A673 (cell line): ENCODE measurements around the gene CALML4. TPM values are rescaled to one million over a fixed set of nuclear protein-coding genes. Genes with fewer than 3 reads are reported as not detected.

ENCODE experiments used
- BruUV-seq: library from RNA; stranded (reverse); fragments of 400-500 nt; replicated peaks from 2 replicates; lab custom pipeline; 2021; lab: Mats Ljungman, UMichigan
- CTCF ChIA-PET: fragments of 300-600 bp; sonication (Branson Sonifier 250); formaldehyde crosslinking; loops from one replicate; lab custom pipeline; 2022; ENCODE audit warnings: antibody characterized with exemption; lab: Charles Lee
- POLR2A ChIA-PET: fragments of 300-600 bp; sonication (Branson Sonifier 250); formaldehyde crosslinking; loops from one replicate; lab custom pipeline; 2022; ENCODE audit warnings: antibody characterized with exemption; ENCODE audit not compliant: low non-redundant PET; lab: Charles Lee
- DNase-seq: peaks from one replicate; pipeline ENCODE4 v3.0.0-alpha.2; 2015; ENCODE audit warnings: low spot score
- H3K27ac ChIP-seq: fragments of 200-600 bp; sonication (generic); 2 replicates; pipeline ENCODE4 v1.5.1; 2016; ENCODE audit warnings: mixed run types, low read depth, mild to moderate bottlenecking, mixed read lengths, antibody characterized with exemption, low read length; ENCODE audit not compliant: poor library complexity, severe bottlenecking
- H3K27me3 ChIP-seq: fragments of 200-600 bp; sonication (generic); replicated peaks from 2 replicates; pipeline ENCODE4 v1.6.1; 2017; ENCODE audit warnings: mixed run types, low read depth, mild to moderate bottlenecking, mixed read lengths, antibody characterized with exemption, low read length; ENCODE audit not compliant: insufficient read depth, poor library complexity
- H3K36me3 ChIP-seq: fragments of 200-600 bp; sonication (generic); 2 replicates; pipeline ENCODE4 v1.6.1; 2016; ENCODE audit warnings: mixed run types, mild to moderate bottlenecking, mixed read lengths, antibody characterized with exemption, low read length; ENCODE audit not compliant: insufficient read depth, poor library complexity, severe bottlenecking
- H3K4me1 ChIP-seq: fragments of 200-600 bp; sonication (generic); 2 replicates; pipeline ENCODE4 v1.6.1; 2017; ENCODE audit warnings: mixed run types, mild to moderate bottlenecking, mixed read lengths, antibody characterized with exemption, low read length; ENCODE audit not compliant: insufficient read depth, poor library complexity, severe bottlenecking
- H3K4me3 ChIP-seq: fragments of 200-600 bp; sonication (generic); 2 replicates; pipeline ENCODE4 v1.5.1; 2016; ENCODE audit warnings: low read depth, mixed run types, mild to moderate bottlenecking, mixed read lengths, low read length; ENCODE audit not compliant: poor library complexity, severe bottlenecking
- H3K9me3 ChIP-seq: fragments of 200-600 bp; sonication (generic); 2 replicates; pipeline ENCODE4 v1.6.1; 2016; ENCODE audit warnings: mixed run types, low read depth, mild to moderate bottlenecking, mixed read lengths, antibody characterized with exemption, low read length; ENCODE audit not compliant: poor library complexity, severe bottlenecking
- EZH2 ChIP-seq: fragments of 200-600 bp; sonication (generic); IDR thresholded peaks from 2 replicates; pipeline ENCODE4 v1.6.1; 2017; ENCODE audit warnings: borderline replicate concordance, low read depth, mild to moderate bottlenecking, mixed read lengths, antibody characterized with exemption, low read length; ENCODE audit not compliant: poor library complexity, severe bottlenecking
- intact Hi-C: fragments of 100-400 bp; cut with micrococcal nuclease; formaldehyde crosslinking; loops from one replicate; pipeline ENCODE4 v1.10.0; 2022; ENCODE audit not compliant: unreplicated experiment
- total RNA-seq: library from RNA; stranded (reverse); gene quantifications from 2 replicates; pipeline ENCODE4 v1.2.3, GENCODE V29; 2021
- TF ChIP-seq, protein P1 (sequence below): fragments of 300-800, 200-600 bp; sonication (generic); conservative IDR thresholded peaks from 2 replicates; pipeline ENCODE4 v1.5.1; 2017; ENCODE audit warnings: low read depth, mild to moderate bottlenecking, antibody characterized with exemption, low read length, moderate library complexity, mixed read lengths

Gene CALML4
- total RNA-seq, 1 experiment from 2014 or later: 9.1 TPM

GRCh38 chr15:68209735-68210408 lies 4.7 kb upstream of the CALML4 start:
- no peak for DNase-seq
- ChIA-PET POLR2A (interaction anchor here (0.7 kb wide), 1 partner anchor 43 kb away, joined by 16 read pairs; no protein-coding TSS in a partner anchor), CTCF (no interaction called here)
- Histone ChIP-seq H3K4me1 (peaks cover 10% of the 10 kb centered on the region), H3K4me3 (no peak overlapping the region), H3K9me3 (no peaks in the 10 kb centered on the region), H3K27me3 (no peaks in the 10 kb centered on the region), H3K27ac (no peak overlapping the region), H3K36me3 (no peaks in the 10 kb centered on the region)
- TF ChIP-seq, protein P1, sequence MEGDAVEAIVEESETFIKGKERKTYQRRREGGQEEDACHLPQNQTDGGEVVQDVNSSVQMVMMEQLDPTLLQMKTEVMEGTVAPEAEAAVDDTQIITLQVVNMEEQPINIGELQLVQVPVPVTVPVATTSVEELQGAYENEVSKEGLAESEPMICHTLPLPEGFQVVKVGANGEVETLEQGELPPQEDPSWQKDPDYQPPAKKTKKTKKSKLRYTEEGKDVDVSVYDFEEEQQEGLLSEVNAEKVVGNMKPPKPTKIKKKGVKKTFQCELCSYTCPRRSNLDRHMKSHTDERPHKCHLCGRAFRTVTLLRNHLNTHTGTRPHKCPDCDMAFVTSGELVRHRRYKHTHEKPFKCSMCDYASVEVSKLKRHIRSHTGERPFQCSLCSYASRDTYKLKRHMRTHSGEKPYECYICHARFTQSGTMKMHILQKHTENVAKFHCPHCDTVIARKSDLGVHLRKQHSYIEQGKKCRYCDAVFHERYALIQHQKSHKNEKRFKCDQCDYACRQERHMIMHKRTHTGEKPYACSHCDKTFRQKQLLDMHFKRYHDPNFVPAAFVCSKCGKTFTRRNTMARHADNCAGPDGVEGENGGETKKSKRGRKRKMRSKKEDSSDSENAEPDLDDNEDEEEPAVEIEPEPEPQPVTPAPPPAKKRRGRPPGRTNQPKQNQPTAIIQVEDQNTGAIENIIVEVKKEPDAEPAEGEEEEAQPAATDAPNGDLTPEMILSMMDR: no peak
- TF ChIP-seq EZH2: no peak
- BruUV-seq: no TSS peak
- intact Hi-C loops: loop anchor here (2.0 kb wide), 1 partner anchor 347 kb away; no protein-coding TSS in a partner anchor

GRCh38 chr15:68209272-68209671 lies 4.1 kb upstream of the CALML4 start:
- CTCF ChIA-PET: no interaction called here
- DNase-seq: no peak
- BruUV-seq: no TSS peak
- no peaks in the 10 kb centered on the region for H3K9me3 ChIP-seq
- H3K4me1 ChIP-seq: peaks cover 10% of the 10 kb centered on the region
- POLR2A ChIA-PET: no interaction called here
- H3K36me3 ChIP-seq: no peaks in the 10 kb centered on the region
- no peaks in the 10 kb centered on the region for H3K27me3 ChIP-seq
- no peak overlapping the region for H3K4me3 ChIP-seq
- TF ChIP-seq, protein P1: no peak
- TF ChIP-seq EZH2: no peak
- H3K27ac ChIP-seq: peak overlapping the region; percentile 40
- intact Hi-C loops: no loop called here

- Histone ChIP-seq H3K4me1 (peaks cover 10% of the 10 kb centered on the region), H3K27me3 (no peaks in the 10 kb centered on the region), H3K36me3 (no peaks in the 10 kb centered on the region), H3K9me3 (no peaks in the 10 kb centered on the region), H3K4me3 (no peak overlapping the region), H3K27ac (peak overlapping the region; percentile 40)
- ChIA-PET POLR2A (no interaction called here), CTCF (no interaction called here)
- BruUV-seq: no TSS peak
- intact Hi-C loops: no loop called here
- DNase-seq: no peak
- TF ChIP-seq, protein P1: no peak
- no peak for TF ChIP-seq EZH2
Measured at GRCh38 chr15:68208636-68209240, 3.6 kb upstream of the CALML4 start.
